SK-N-SH (cell line): ENCODE data around the gene TGM5. TPM values are rescaled to one million over a fixed set of nuclear protein-coding genes. Genes with fewer than 3 reads are reported as not detected.

Experiments used
- CTCF ChIA-PET: fragments of 300-600, 350-600 bp; formaldehyde crosslinking; extraction: SDS; loops from one replicate; lab custom pipeline; 2021; lab: Yijun Ruan, JAX
- POLR2A ChIA-PET: fragments of 350-600 bp; sonication (Branson Sonifier 250); formaldehyde crosslinking; extraction: SDS; loops from one replicate; lab custom pipeline; 2020; ENCODE audit warnings: antibody characterized with exemption, inconsistent platforms; lab: Yijun Ruan, JAX
- DNase-seq: peaks from one replicate; pipeline ENCODE4 v3.0.0; 2012
- H2AFZ ChIP-seq: fragments of 200-600 bp; sonication (generic); 2 replicates; pipeline ENCODE4 v1.8.1; 2016; ENCODE audit warnings: antibody characterized with exemption, mild to moderate bottlenecking, low read depth
- H3F3A ChIP-seq: fragments of 200-600 bp; sonication (generic); replicated peaks from 2 replicates; pipeline ENCODE3; 2016; ENCODE audit warnings: antibody characterized with exemption, mild to moderate bottlenecking; ENCODE audit not compliant: insufficient read depth
- H3K27ac ChIP-seq, 2 experiments: fragments of 200-500 bp in 1 of 2; fragments of 200-600 bp in 1 of 2; sonication (Bioruptor generic) in 1 of 2; sonication (generic), shearing (Covaris generic) in 1 of 2; 2 replicates each; pipeline versions ENCODE4 v1.5.1 to v1.6.1; 2014 to 2016; ENCODE audit warnings: low read depth in 2 of 2, inconsistent platforms in 1 of 2, low read length in 1 of 2, mild to moderate bottlenecking in 1 of 2, mixed read lengths in 1 of 2
- H3K27me3 ChIP-seq: fragments of 200-600 bp; sonication (generic), shearing (Covaris generic); 2 replicates; pipeline ENCODE4 v1.6.1; 2016; ENCODE audit warnings: mixed run types; ENCODE audit not compliant: insufficient read depth
- H3K36me3 ChIP-seq, 2 experiments: fragments of 200-500 bp in 1 of 2; fragments of 200-600 bp in 1 of 2; sonication (Bioruptor generic) in 1 of 2; sonication (generic) in 1 of 2; replicated peaks in 1 of 2; 2 replicates each; pipeline versions ENCODE3 to v1.5.1; 2014 to 2016; ENCODE audit warnings: low read length in 1 of 2, mild to moderate bottlenecking in 1 of 2; ENCODE audit not compliant: insufficient read depth in 2 of 2, control insufficient read depth in 1 of 2
- H3K4me1 ChIP-seq, 2 experiments: fragments of 200-500 bp in 1 of 2; fragments of 200-600 bp in 1 of 2; sonication (Bioruptor generic) in 1 of 2; sonication (generic), shearing (Covaris generic) in 1 of 2; 2 replicates each; pipeline versions ENCODE4 v1.5.1 to v1.6.1; 2014 to 2016; ENCODE audit warnings: low read depth in 1 of 2, low read length in 1 of 2, mixed run types in 1 of 2; ENCODE audit not compliant: insufficient read depth in 2 of 2, control insufficient read depth in 1 of 2
- H3K4me2 ChIP-seq: fragments of 200-600 bp; sonication (generic), shearing (Covaris generic); 2 replicates; pipeline ENCODE4 v1.6.1; 2017; ENCODE audit warnings: mixed run types
- H3K4me3 ChIP-seq, 2 experiments: fragments of 200-500 bp in 1 of 2; fragments of 200-600 bp in 1 of 2; sonication (Bioruptor generic) in 1 of 2; sonication (generic), shearing (Covaris generic) in 1 of 2; 2 replicates each; pipeline versions ENCODE4 v1.5.1 to v1.8.1; 2014 to 2016; ENCODE audit warnings: low read depth in 2 of 2, inconsistent platforms in 1 of 2, low read length in 1 of 2, mild to moderate bottlenecking in 1 of 2, mixed read lengths in 1 of 2, moderate library complexity in 1 of 2
- H3K79me2 ChIP-seq: fragments of 200-600 bp; sonication (generic); 2 replicates; pipeline ENCODE4 v1.8.1; 2017; ENCODE audit warnings: mild to moderate bottlenecking; ENCODE audit not compliant: insufficient read depth
- H3K9ac ChIP-seq: fragments of 200-600 bp; sonication (generic); 2 replicates; pipeline ENCODE4 v1.6.1; 2017; ENCODE audit warnings: mixed run types
- H3K9me2 ChIP-seq: fragments of 200-600 bp; sonication (generic); 2 replicates; pipeline ENCODE4 v1.6.1; 2017; ENCODE audit warnings: mixed run types
- H3K9me3 ChIP-seq: fragments of 200-600 bp; sonication (generic); 2 replicates; pipeline ENCODE4 v1.6.1; 2017; ENCODE audit warnings: mixed run types, mild to moderate bottlenecking, moderate library complexity
- H4K20me1 ChIP-seq: fragments of 200-600 bp; sonication (generic); 2 replicates; pipeline ENCODE4 v1.6.1; 2017; ENCODE audit warnings: mild to moderate bottlenecking, mixed run types; ENCODE audit not compliant: insufficient read depth
- CTCF ChIP-seq: fragments of 200-600 bp; sonication (generic); IDR thresholded peaks from 2 replicates; pipeline ENCODE4 v1.6.1; 2017; ENCODE audit warnings: antibody characterized with exemption, mild to moderate bottlenecking, moderate library complexity
- EP300 ChIP-seq, 2 experiments: IDR thresholded peaks; 2 replicates each; pipeline versions ENCODE4 v1.4.0 to v1.6.1; 2012; ENCODE audit warnings: borderline replicate concordance in 1 of 2, low read depth in 1 of 2, low read length in 1 of 2
- EZH2phosphoT487 ChIP-seq: fragments of 200-600 bp; sonication (generic); IDR thresholded peaks from 2 replicates; pipeline ENCODE4 v1.6.1; 2017; ENCODE audit warnings: low read depth, mixed run types, mild to moderate bottlenecking, antibody characterized with exemption, moderate library complexity, borderline replicate concordance
- POLR2AphosphoS5 ChIP-seq: IDR thresholded peaks from 2 replicates; pipeline ENCODE4 v1.6.1; 2012; ENCODE audit warnings: low read depth, low read length
- RAD21 ChIP-seq: IDR thresholded peaks from 2 replicates; pipeline ENCODE4 v1.6.1; 2012; ENCODE audit warnings: mild to moderate bottlenecking, low read length
- SMC3 ChIP-seq: IDR thresholded peaks from 2 replicates; pipeline ENCODE4 v1.6.1; 2012; ENCODE audit warnings: low read depth, low read length, improper control_type of control experiment
- TAF1 ChIP-seq: IDR thresholded peaks from 2 replicates; pipeline ENCODE4 v1.6.1; 2012; ENCODE audit warnings: low read depth, mild to moderate bottlenecking, low read length, moderate library complexity, borderline replicate concordance
- USF1 ChIP-seq: IDR thresholded peaks from 2 replicates; pipeline ENCODE4 v1.4.0; 2012; ENCODE audit warnings: low read depth, borderline replicate concordance
- ZBTB33 ChIP-seq: IDR thresholded peaks from 2 replicates; pipeline ENCODE4 v1.4.0; 2012; ENCODE audit warnings: low read depth, borderline replicate concordance
- WGBS: methylation state at CpG from one replicate; pipeline ENCODE4 v1.1.6; 2017; ENCODE audit warnings: low lambda C conversion rate; 5-methylcytosine and 5-hydroxymethylcytosine counted together
- polyA plus RNA-seq, 3 experiments: library from polyadenylated mRNA; depleted of rRNA; stranded (reverse); fragments of >200 nt; gene quantifications; 2 replicates each; pipeline ENCODE4 v1.2.3, GENCODE V29; 2012

The TGM5 gene
- polyA plus RNA-seq, 1 of the 3 experiments (the other 2 are of a cell fraction): not detected

GRCh38 chr15:43204016-43204901 lies 62.5 kb downstream of the TGM5 start:
- WGBS: 45% methylated on average over 8 of the region's 8 CpGs
- Histone ChIP-seq H3K4me1 (peaks cover 0 to 5% of the 10 kb centered on the region in 2 experiments; a peak in 1 of 4 replicates), H3K27ac (no peak overlapping the region), H3K9ac (no peak overlapping the region), H3K9me2 (no peaks in the 10 kb centered on the region), H3K4me2 (no peak overlapping the region), H3K36me3 (no peaks in the 10 kb centered on the region), H2AFZ (no peak overlapping the region), H3F3A (no peaks in the 10 kb centered on the region), H3K9me3 (no peaks in the 10 kb centered on the region), H4K20me1 (no peaks in the 10 kb centered on the region), H3K4me3 (no peak overlapping the region), H3K27me3 (no peaks in the 10 kb centered on the region), H3K79me2 (no peaks in the 10 kb centered on the region)
- TF ChIP-seq EZH2phosphoT487: no peak
- TF ChIP-seq SMC3: peak; percentile 50
- TF ChIP-seq USF1: no peak
- no peak for TF ChIP-seq POLR2AphosphoS5
- TF ChIP-seq CTCF: peak; percentile 73
- TF ChIP-seq TAF1: no peak
- TF ChIP-seq RAD21: peak; percentile 52
- CTCF ChIA-PET: interaction anchor here (0.6 to 6.5 kb wide), 26 partner anchors 9 to 570 kb away, joined by 3 to 39 read pairs (median 4); partner anchors contain the start of gene CCNDBP1
- DNase-seq: peak; percentile 70
- POLR2A ChIA-PET: no interaction called here

- 70% methylated on average over 3 of the region's 3 CpGs for WGBS
- no peak overlapping the region for H3K4me3 ChIP-seq
- H3K27ac ChIP-seq: no peak overlapping the region
- no peaks in the 10 kb centered on the region for H4K20me1 ChIP-seq
- DNase-seq: no peak
- H3K79me2 ChIP-seq: no peaks in the 10 kb centered on the region
- H2AFZ ChIP-seq: no peak overlapping the region
- H3K9ac ChIP-seq: no peak overlapping the region
- H3K27me3 ChIP-seq: no peaks in the 10 kb centered on the region
- no peak for TF ChIP-seq EP300 (IDR thresholded peaks at IDR 0.05; ENCODE audit: borderline replicate concordance in 1 of 2, low read depth in 1 of 2, low read length in 1 of 2)
- no peak for TF ChIP-seq ZBTB33
- TF ChIP-seq, all 33 proteins: peak for 0
- ChIA-PET CTCF (interaction anchor here (0.7 to 3.1 kb wide), 2 partner anchors 9 to 86 kb away, joined by 3 to 13 read pairs; no protein-coding TSS in a partner anchor), POLR2A (no interaction called here)
- Histone ChIP-seq H3K9me3 (no peaks in the 10 kb centered on the region), H3K36me3 (peaks cover 15% of the 10 kb centered on the region in 2 experiments), H3K9me2 (no peaks in the 10 kb centered on the region), H3K4me1 (no peaks in the 10 kb centered on the region; a peak in 1 of 4 replicates), H3K4me2 (no peak overlapping the region), H3F3A (peaks cover 5% of the 10 kb centered on the region)
These were observed 66.7 kb downstream of the TGM5 start for GRCh38 chr15:43199945-43200488.
